Endothelial cell of umbilical vein (primary cell): ENCODE measurements around the gene RNASE8. TPM values are rescaled to one million over a fixed set of nuclear protein-coding genes. Genes with fewer than 3 reads are reported as not detected.

Source experiments
- BruUV-seq: library from RNA; stranded (reverse); fragments of 400-500 nt; replicated peaks from 2 replicates; lab custom pipeline; 2021; lab: Mats Ljungman, UMichigan
- CTCF ChIA-PET: fragments of 300-600, 350-600 bp; sonication (Branson Sonifier 250); formaldehyde crosslinking; loops from one replicate; lab custom pipeline; 2021; ENCODE audit warnings: antibody characterized with exemption, inconsistent platforms; lab: Charles Lee
- POLR2A ChIA-PET: fragments of 300-600, 350-600 bp; sonication (Branson Sonifier 250); formaldehyde crosslinking; loops from one replicate; lab custom pipeline; 2021; ENCODE audit warnings: antibody characterized with exemption, inconsistent platforms; lab: Charles Lee
- DNase-seq: peaks from one replicate; pipeline ENCODE4 v3.0.0-alpha.2; 2011; ENCODE audit warnings: low read depth, low spot score
- FAIRE-seq: peaks from 2 replicates; lab custom pipeline; 2011; peaks lifted over from hg19 to GRCh38; lab: Jason Lieb, UNC
- H2AFZ ChIP-seq: 2 replicates; pipeline ENCODE4 v1.6.0; 2012; ENCODE audit warnings: low read depth, low read length, control low read depth, inconsistent platforms
- H3K27ac ChIP-seq: 2 replicates; pipeline ENCODE4 v1.5.1; 2011; ENCODE audit warnings: low read depth, mild to moderate bottlenecking, control low read depth, low read length, moderate library complexity; ENCODE audit not compliant: insufficient read depth
- H3K27me3 ChIP-seq, 2 experiments: 2 replicates each; pipeline versions ENCODE4 v1.6.0 to v1.6.1; 2011; ENCODE audit warnings: low read length in 2 of 2, mixed read lengths in 1 of 2; ENCODE audit not compliant: control insufficient read depth in 2 of 2, insufficient read depth in 2 of 2
- H3K36me3 ChIP-seq, 2 experiments: 2 replicates in 1 of 2; 3 replicates in 1 of 2; pipeline ENCODE4 v1.5.1; 2011; ENCODE audit warnings: low read length in 2 of 2, mild to moderate bottlenecking in 1 of 2, moderate library complexity in 1 of 2; ENCODE audit not compliant: control insufficient read depth in 2 of 2, insufficient read depth in 2 of 2; ENCODE audit errors: extremely low read depth in 1 of 2
- H3K4me1 ChIP-seq: 3 replicates; pipeline ENCODE4 v1.5.1; 2011; ENCODE audit warnings: mild to moderate bottlenecking, low read length; ENCODE audit not compliant: control insufficient read depth, insufficient read depth; ENCODE audit errors: extremely low read depth
- H3K4me2 ChIP-seq: 2 replicates; pipeline ENCODE4 v1.6.1; 2011; ENCODE audit warnings: low read length, control low read depth, mixed read lengths; ENCODE audit not compliant: insufficient read depth
- H3K4me3 ChIP-seq, 3 experiments: fragments of 200-600 bp in 1 of 3; sonication (generic), shearing (Covaris generic) in 1 of 3; replicated peaks in 1 of 3; 2 replicates each; pipeline ENCODE4 v1.5.1; 2011 to 2016; ENCODE audit warnings: control low read depth in 3 of 3, low read length in 3 of 3, mild to moderate bottlenecking in 2 of 3, inconsistent platforms in 1 of 3, low read depth in 1 of 3, moderate library complexity in 1 of 3; ENCODE audit not compliant: insufficient read depth in 1 of 3
- H3K79me2 ChIP-seq: 2 replicates; pipeline ENCODE4 v1.6.0; 2012; ENCODE audit warnings: low read length, inconsistent platforms; ENCODE audit not compliant: control insufficient read depth, insufficient read depth
- H3K9ac ChIP-seq: replicated peaks from 2 replicates; pipeline ENCODE3; 2011; ENCODE audit warnings: low read length, control low read depth; ENCODE audit not compliant: insufficient read depth; ENCODE audit errors: extremely low read depth
- H3K9me1 ChIP-seq: replicated peaks from 3 replicates; pipeline ENCODE4 v1.6.0; 2011; ENCODE audit warnings: mild to moderate bottlenecking, low read length; ENCODE audit not compliant: control insufficient read depth, insufficient read depth; ENCODE audit errors: extremely low read depth
- H3K9me3 ChIP-seq: replicated peaks from 2 replicates; pipeline ENCODE4 v1.5.1; 2012; ENCODE audit warnings: low read length, inconsistent platforms; ENCODE audit not compliant: control insufficient read depth, insufficient read depth
- H4K20me1 ChIP-seq: replicated peaks from 2 replicates; pipeline ENCODE3; 2011; ENCODE audit warnings: mild to moderate bottlenecking, low read length; ENCODE audit not compliant: control insufficient read depth, insufficient read depth; ENCODE audit errors: extremely low read depth
- CTCF ChIP-seq, 2 donors: IDR thresholded peaks; 1 replicate in 1 of 2; 2 replicates in 1 of 2; pipeline ENCODE4 v1.5.1; 2011; ENCODE audit warnings: low read length in 2 of 2, mild to moderate bottlenecking in 2 of 2, moderate library complexity in 2 of 2, control low read depth in 1 of 2, inconsistent platforms in 1 of 2, low read depth in 1 of 2; ENCODE audit not compliant: insufficient read depth in 1 of 2; ENCODE audit errors: extremely low read depth in 1 of 2
- EZH2 ChIP-seq: IDR thresholded peaks from 2 replicates; pipeline ENCODE4 v1.6.1; 2012; ENCODE audit warnings: borderline replicate concordance, low read depth, mild to moderate bottlenecking, moderate library complexity, low read length, inconsistent platforms; ENCODE audit not compliant: severe bottlenecking
- FOS ChIP-seq: IDR thresholded peaks from 2 replicates; pipeline ENCODE4 v1.6.1; 2011; ENCODE audit warnings: mild to moderate bottlenecking, low read length, moderate library complexity, borderline replicate concordance; ENCODE audit not compliant: insufficient read depth
- GATA2 ChIP-seq: IDR thresholded peaks from 2 replicates; pipeline ENCODE4 v1.7.0; 2011; ENCODE audit warnings: low read depth, mild to moderate bottlenecking, moderate library complexity, mixed read lengths, low read length; ENCODE audit not compliant: insufficient read length, insufficient read depth
- JUN ChIP-seq: IDR thresholded peaks from 2 replicates; pipeline ENCODE4 v1.6.1; 2011; ENCODE audit warnings: borderline replicate concordance, low read depth; ENCODE audit not compliant: insufficient read length, insufficient read depth
- MAX ChIP-seq: IDR thresholded peaks from 2 replicates; pipeline ENCODE4 v1.6.1; 2011; ENCODE audit not compliant: insufficient read depth, insufficient read length
- MYC ChIP-seq: IDR thresholded peaks from one replicate; pipeline ENCODE4 v1.6.1; 2011; ENCODE audit warnings: mild to moderate bottlenecking, low read depth, low read length
- POLR2A ChIP-seq: IDR thresholded peaks from 2 replicates; pipeline ENCODE4 v1.6.1; 2012; ENCODE audit warnings: low read depth, mild to moderate bottlenecking, control low read depth, low read length
- POLR2AphosphoS5 ChIP-seq: IDR thresholded peaks from 2 replicates; pipeline ENCODE4 v1.6.1; 2012; ENCODE audit warnings: low read depth, mild to moderate bottlenecking, control low read depth, low read length, moderate library complexity; ENCODE audit not compliant: insufficient read depth
- dilution Hi-C: fragments of 300-500 bp; cut with MboI; formaldehyde crosslinking; loops from one replicate; pipeline ENCODE4 v1.15.0; 2019; ENCODE audit warnings: low sequenced_read_pairs; ENCODE audit not compliant: extremely low pct_ligation_motif_present
- intact Hi-C: fragments of 100-400 bp; cut with micrococcal nuclease; formaldehyde crosslinking; loops from one replicate; pipeline ENCODE4 v1.10.0; 2022
- polyA plus RNA-seq, 4 experiments: library from polyadenylated mRNA; depleted of rRNA in 3 of 4; stranded (reverse) in 3 of 4; unstranded in 1 of 4; fragments of >200 nt; gene quantifications; 2 replicates each; pipeline versions ENCODE4 v1.2.1 to v1.2.3, GENCODE V29; 2011 to 2012; ENCODE audit warnings: missing spikeins in 1 of 4
- total RNA-seq: library from RNA; stranded (reverse); gene quantifications from 2 replicates; pipeline ENCODE4 v1.2.3, GENCODE V29; 2021

RNASE8 gene
- total and polyA plus RNA-seq, 2 donors (not counting 3 experiments of a cell fraction or from before 2014, with no cell fraction given), result not detected

GRCh38 chr14:21074398-21075272 lies 17.0 kb downstream of the RNASE8 start:
- Histone ChIP-seq H3K4me2 (no peak overlapping the region), H3K4me3 (no peak overlapping the region), H3K4me1 (peaks cover 10% of the 10 kb centered on the region), H2AFZ (no peak overlapping the region), H3K36me3 (peaks cover 0 to 6% of the 10 kb centered on the region in 2 experiments), H3K9ac (no peak overlapping the region), H3K9me3 (no peaks in the 10 kb centered on the region), H4K20me1 (no peaks in the 10 kb centered on the region), H3K9me1 (no peaks in the 10 kb centered on the region), H3K27ac (no peak overlapping the region), H3K79me2 (no peaks in the 10 kb centered on the region), H3K27me3 (peaks cover 2 to 11% of the 10 kb centered on the region in 2 experiments)
- intact Hi-C loops, result no loop called here
- dilution Hi-C loops, result no loop called here
- ChIA-PET CTCF (interaction anchor here (1.0 to 1.8 kb wide), 3 partner anchors 18 to 60 kb away, joined by 4 to 7 read pairs (median 5); no protein-coding TSS in a partner anchor), POLR2A (interaction anchor here (0.6 kb wide), 1 partner anchor 669 kb away, joined by 5 read pairs; no protein-coding TSS in a partner anchor)
- BruUV-seq, result no TSS peak
- TF ChIP-seq POLR2AphosphoS5, result no peak
- no peak for TF ChIP-seq EZH2
- FAIRE-seq, result no peak
- DNase-seq, result no peak

GRCh38 chr14:21075719-21076437 lies 18.3 kb downstream of the RNASE8 start:
- POLR2A ChIA-PET, result no interaction called here
- TF ChIP-seq MAX, result no peak
- no peak for TF ChIP-seq CTCF (IDR thresholded peaks at IDR 0.05; ENCODE audit: extremely low read depth in 1 of 2, insufficient read depth in 1 of 2, low read depth in 1 of 2, low read length in 2 of 2)
- no peak for TF ChIP-seq MYC
- no peak for TF ChIP-seq POLR2A
- no peak for TF ChIP-seq EZH2
- no peak for TF ChIP-seq JUN
- no peak for TF ChIP-seq FOS
- TF ChIP-seq GATA2, result no peak
- no peak for TF ChIP-seq POLR2AphosphoS5
- DNase-seq (no peak), FAIRE-seq (no peak)
- no peaks in the 10 kb centered on the region for H3K9me3 ChIP-seq
- intact Hi-C loops, result no loop called here
- no peaks in the 10 kb centered on the region for H4K20me1 ChIP-seq
- H3K4me2 ChIP-seq, result no peak overlapping the region
- H3K4me1 ChIP-seq, result peaks cover 5% of the 10 kb centered on the region
- CTCF ChIA-PET, result no interaction called here
- H3K79me2 ChIP-seq, result no peaks in the 10 kb centered on the region
- H3K4me3 ChIP-seq, result no peak overlapping the region
- no peaks in the 10 kb centered on the region for H3K9me1 ChIP-seq
- no peak overlapping the region for H2AFZ ChIP-seq
- dilution Hi-C loops, result no loop called here
- H3K27ac ChIP-seq, result no peak overlapping the region
- H3K36me3 ChIP-seq, result peaks cover 0 to 6% of the 10 kb centered on the region in 2 experiments
- no peak overlapping the region for H3K9ac ChIP-seq
- BruUV-seq, result no TSS peak
- H3K27me3 ChIP-seq, result peaks cover 0 to 3% of the 10 kb centered on the region in 2 experiments
